Right lobe of liver (tissue), 6 donors: ENCODE results near the gene KATNBL1. TPM values are rescaled to one million over a fixed set of nuclear protein-coding genes. Genes with fewer than 3 reads are reported as not detected.
A peak's percentile ranks its signal among the peaks of the same experiment; 100 is the strongest.

ENCODE experiments used
- ATAC-seq, 4 donors: fragments of 200-7000 bp; cut with Tn5 transposase; one replicate each; pipeline ENCODE4 v1.9.1; 2020; ENCODE audit warnings: mild to moderate bottlenecking in 4 of 4, moderate library complexity in 4 of 4
- DNase-seq, 3 donors: peaks; one replicate each; pipeline ENCODE4 v3.0.0-alpha.2; 2020
- H3K27ac ChIP-seq, 3 donors: fragments of 200-600 bp; one replicate each; pipeline ENCODE4 v1.8.0; 2022
- H3K27me3 ChIP-seq, 2 donors: fragments of 200-600 bp; one replicate each; pipeline ENCODE4 v1.8.0; 2022
- H3K36me3 ChIP-seq, 4 donors: fragments of 200-600 bp; sonication (generic) in 1 of 4; one replicate each; pipeline versions ENCODE4 v1.5.1 to v1.8.0; 2017 to 2022; ENCODE audit warnings: control low read depth in 1 of 4
- H3K4me1 ChIP-seq, 4 donors: fragments of 200-600 bp; sonication (generic) in 1 of 4; one replicate each; pipeline versions ENCODE4 v1.5.1 to v1.8.0; 2017 to 2022; ENCODE audit warnings: control low read depth in 1 of 4
- H3K4me3 ChIP-seq, 3 donors: fragments of 200-600 bp; one replicate each; pipeline ENCODE4 v1.8.0; 2022
- H3K9me3 ChIP-seq, 4 donors: fragments of 200-600 bp; sonication (generic) in 1 of 4; one replicate each; pipeline versions ENCODE4 v1.5.1 to v1.8.0; 2017 to 2022; ENCODE audit warnings: control low read depth in 1 of 4
- POLR2A ChIP-seq: fragments of 450-650 bp; IDR thresholded peaks from one replicate; pipeline ENCODE4 v1.6.1; 2017; ENCODE audit warnings: antibody characterized with exemption, mild to moderate bottlenecking
- WGBS: methylation state at CpG from one replicate; pipeline ENCODE4 v1.1.6; 2018; ENCODE audit warnings: low coverage, low lambda C conversion rate; ENCODE audit not compliant: insufficient coverage; ENCODE audit errors: missing lambda C conversion rate; 5-methylcytosine and 5-hydroxymethylcytosine counted together
- intact Hi-C, 2 donors: fragments of 100-400 bp; cut with DNase I; formaldehyde crosslinking; loops; one replicate each; pipeline versions ENCODE4 v1.11.2 to v1.14.1; 2022
- total RNA-seq, 6 experiments: library from RNA; depleted of rRNA in 2 of 6; stranded (reverse); fragments of >200 nt in 2 of 6; fragmentation: NEBNext Ultra II Directional in 3 of 6; extraction: Animal tissue kit (Norgen Biotek cat#: 25700) in 3 of 6; gene quantifications; one replicate each; pipeline versions ENCODE4 v1.1.0 to v1.2.4, GENCODE V29; 2016 to 2023
- TF ChIP-seq, protein P1 (sequence below), 4 donors: fragments of 200-600 bp in 3 of 4; fragments of 450-650 bp in 1 of 4; IDR thresholded peaks; one replicate each; pipeline versions ENCODE4 v1.5.1 to v1.8.0; 2016 to 2022; ENCODE audit warnings: antibody characterized with exemption in 4 of 4, mild to moderate bottlenecking in 2 of 4
- donor health status: DM: no; HTN: yes; CAD: no.
- donor health status: DM: no; HTN: no; CAD: no.
- donor health status: DM: no; HTN: no; CAD: no.
- donor health status: DM: no; HTN: yes; CAD: no.
- donor health status: DM: no; HTN: yes; CAD: no.

KATNBL1 gene
- total RNA-seq, 6 experiments from 2014 or later: 12.4 to 22.4 (median 17.6) TPM

DNA sequence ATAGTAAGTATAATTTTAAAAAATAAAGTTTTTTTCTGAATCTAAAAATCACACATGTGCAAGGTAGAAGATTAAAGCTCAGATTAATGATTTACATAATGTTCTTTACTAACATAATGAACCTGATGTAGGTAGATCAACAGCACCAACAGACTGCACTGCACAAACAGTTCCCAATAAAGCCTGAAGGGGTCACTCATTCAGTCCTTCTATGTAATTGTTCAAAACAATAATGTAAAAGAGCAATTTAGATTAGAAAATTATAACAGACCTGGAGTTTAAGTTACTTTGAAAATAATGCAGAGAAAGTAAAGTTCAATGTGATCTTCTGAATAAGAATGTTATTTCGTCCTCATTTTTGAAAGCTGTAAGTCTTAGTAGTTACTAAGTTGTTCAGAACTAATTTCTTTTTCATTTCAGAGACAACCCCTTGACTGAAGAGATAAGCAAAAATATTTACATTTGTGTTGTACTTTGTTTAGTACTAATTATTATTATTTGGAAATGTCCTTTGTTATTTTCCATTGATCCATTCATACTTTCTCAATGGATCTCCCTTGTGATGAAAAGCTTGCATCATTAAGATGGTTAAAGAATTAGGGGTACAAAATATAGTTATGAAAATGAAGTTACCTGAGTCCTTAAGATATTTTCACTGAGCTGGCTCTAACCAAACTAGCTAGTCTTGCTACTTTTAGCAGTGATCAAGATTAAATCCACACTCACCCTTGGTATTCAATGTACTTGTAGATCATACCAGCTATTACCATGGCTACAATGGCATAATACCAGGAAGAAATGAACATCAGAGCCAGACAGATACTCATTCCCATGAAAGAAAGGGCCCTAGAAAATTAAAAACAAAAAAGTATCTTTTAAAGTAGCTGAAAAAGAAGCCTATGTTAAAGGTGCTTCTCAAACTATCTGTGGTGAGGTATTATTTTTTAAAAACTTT, 31.8 kb upstream of the KATNBL1 start:
- peak; percentile 78 to 86 (median 78) for ATAC-seq
- H3K4me3 ChIP-seq: no peak overlapping the region
- H3K27me3 ChIP-seq: no peaks in the 10 kb centered on the region
- no peak overlapping the region for H3K27ac ChIP-seq
- no peak for TF ChIP-seq POLR2A
- TF ChIP-seq, protein P1, sequence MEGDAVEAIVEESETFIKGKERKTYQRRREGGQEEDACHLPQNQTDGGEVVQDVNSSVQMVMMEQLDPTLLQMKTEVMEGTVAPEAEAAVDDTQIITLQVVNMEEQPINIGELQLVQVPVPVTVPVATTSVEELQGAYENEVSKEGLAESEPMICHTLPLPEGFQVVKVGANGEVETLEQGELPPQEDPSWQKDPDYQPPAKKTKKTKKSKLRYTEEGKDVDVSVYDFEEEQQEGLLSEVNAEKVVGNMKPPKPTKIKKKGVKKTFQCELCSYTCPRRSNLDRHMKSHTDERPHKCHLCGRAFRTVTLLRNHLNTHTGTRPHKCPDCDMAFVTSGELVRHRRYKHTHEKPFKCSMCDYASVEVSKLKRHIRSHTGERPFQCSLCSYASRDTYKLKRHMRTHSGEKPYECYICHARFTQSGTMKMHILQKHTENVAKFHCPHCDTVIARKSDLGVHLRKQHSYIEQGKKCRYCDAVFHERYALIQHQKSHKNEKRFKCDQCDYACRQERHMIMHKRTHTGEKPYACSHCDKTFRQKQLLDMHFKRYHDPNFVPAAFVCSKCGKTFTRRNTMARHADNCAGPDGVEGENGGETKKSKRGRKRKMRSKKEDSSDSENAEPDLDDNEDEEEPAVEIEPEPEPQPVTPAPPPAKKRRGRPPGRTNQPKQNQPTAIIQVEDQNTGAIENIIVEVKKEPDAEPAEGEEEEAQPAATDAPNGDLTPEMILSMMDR (IDR thresholded peaks at IDR 0.05): peak; percentile 71 to 83 (median 76)
- H3K36me3 ChIP-seq: peaks cover 0 to 45% (median 1%) of the 10 kb centered on the region in 4 donors
- DNase-seq: no peak
- no peaks in the 10 kb centered on the region for H3K9me3 ChIP-seq
- intact Hi-C loops: loop anchor here in 1 of 2 donors (10.0 kb wide), 1 partner anchor 123 kb away; the partner anchor contains the start of gene LPCAT4
- WGBS: 71% methylated on average over 1 of the region's 1 CpG
- H3K4me1 ChIP-seq: no peaks in the 10 kb centered on the region

DNA sequence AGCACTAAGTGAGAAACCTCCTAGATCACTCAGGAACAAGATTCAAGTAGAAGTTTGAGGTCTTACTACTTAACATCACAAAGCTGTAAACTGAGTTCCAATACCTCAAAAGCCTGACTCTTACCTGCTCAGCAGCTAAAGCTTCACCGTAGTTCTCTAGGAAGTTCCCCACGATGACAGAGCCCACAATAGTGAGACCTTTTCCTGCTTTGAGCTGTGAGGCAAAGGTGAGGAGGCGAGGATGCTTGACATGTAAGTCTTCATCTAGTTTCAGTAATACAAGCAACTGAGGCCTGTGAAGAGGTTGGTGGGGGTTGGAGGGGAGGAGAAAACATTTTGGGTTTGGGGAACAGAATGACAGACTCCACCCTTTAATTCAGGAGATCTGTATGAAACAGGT, 30.6 kb upstream of the KATNBL1 start:
- H3K4me1 ChIP-seq: no peaks in the 10 kb centered on the region
- no peaks in the 10 kb centered on the region for H3K27me3 ChIP-seq
- no peak overlapping the region for H3K4me3 ChIP-seq
- 79% methylated on average over 2 of the region's 3 CpGs for WGBS
- H3K27ac ChIP-seq: no peak overlapping the region
- H3K9me3 ChIP-seq: no peaks in the 10 kb centered on the region
- DNase-seq: no peak
- intact Hi-C loops: loop anchor here in 1 of 2 donors (10.0 kb wide), 1 partner anchor 124 kb away; the partner anchor contains the start of gene LPCAT4
- no peak for ATAC-seq
- TF ChIP-seq, protein P1 (IDR thresholded peaks at IDR 0.05): no peak
- no peak for TF ChIP-seq POLR2A
- peaks cover 0 to 55% (median 5%) of the 10 kb centered on the region in 4 donors for H3K36me3 ChIP-seq

- Histone ChIP-seq H3K4me1 (no peaks in the 10 kb centered on the region), H3K9me3 (no peaks in the 10 kb centered on the region), H3K27me3 (no peaks in the 10 kb centered on the region), H3K36me3 (peaks cover 0 to 58% (median 5%) of the 10 kb centered on the region in 4 donors), H3K27ac (no peak overlapping the region), H3K4me3 (no peak overlapping the region)
- DNase-seq (no peak), ATAC-seq (no peak)
- intact Hi-C loops: no loop called here
- TF ChIP-seq, protein P1 (IDR thresholded peaks at IDR 0.05): no peak
- TF ChIP-seq POLR2A: no peak
- 80% methylated on average over 4 of the region's 4 CpGs for WGBS
These were observed 29.4 kb upstream of the KATNBL1 start for GRCh38 chr15:34239151-34239808.

DNA sequence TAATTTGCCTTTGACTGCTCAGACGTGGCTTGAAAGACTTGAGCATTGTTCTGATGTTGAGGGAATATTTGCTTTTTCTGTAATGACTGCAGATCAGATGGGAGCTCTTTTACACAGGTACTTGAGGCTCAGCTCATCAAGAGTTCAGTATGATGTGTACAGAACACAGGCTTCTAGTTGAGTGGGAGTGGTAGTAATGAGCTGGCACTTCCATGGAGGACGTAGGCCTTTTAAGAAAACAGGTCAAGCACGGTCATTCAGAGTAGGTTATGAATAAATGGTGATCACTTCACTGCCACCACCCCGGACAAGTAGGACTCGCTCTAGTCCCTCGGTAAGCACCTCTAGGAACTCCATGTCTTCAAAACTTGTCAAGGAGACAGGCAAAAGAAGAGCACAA, 23.7 kb upstream of the KATNBL1 start:
- H3K9me3 ChIP-seq: no peaks in the 10 kb centered on the region
- H3K27me3 ChIP-seq: no peaks in the 10 kb centered on the region
- H3K4me3 ChIP-seq: no peak overlapping the region
- TF ChIP-seq, protein P1 (IDR thresholded peaks at IDR 0.05): no peak
- no peak for TF ChIP-seq POLR2A
- intact Hi-C loops: no loop called here
- 76% methylated on average over 6 of the region's 6 CpGs for WGBS
- no peak overlapping the region for H3K27ac ChIP-seq
- no peaks in the 10 kb centered on the region for H3K4me1 ChIP-seq
- ATAC-seq (no peak), DNase-seq (no peak)
- H3K36me3 ChIP-seq: peaks cover 0 to 62% (median 9%) of the 10 kb centered on the region in 4 donors
